Activated T-cell treated with anti-CD3 and anti-CD28 coated beads, Interleukin-2, amount 50 U/mL, for 24 hours (primary cell): ENCODE results near the gene MICU1.
"Not testable (repeated sequence)": the region's sequence is repeated elsewhere in the genome, so short reads cannot be mapped to it uniquely, and the experiment has no call there.

Experiments used
- DNase-seq: peaks from one replicate; pipeline ENCODE4 v3.0.0-alpha.2; 2020
- H3K27ac Mint-ChIP-seq: 2 replicates; pipeline ENCODE4 v1.8.0; 2020; ENCODE audit warnings: mild to moderate bottlenecking, mixed read lengths
- H3K27me3 Mint-ChIP-seq: 2 replicates; pipeline ENCODE4 v1.8.0; 2020; ENCODE audit warnings: mixed read lengths
- H3K36me3 Mint-ChIP-seq: 2 replicates; pipeline ENCODE4 v1.8.0; 2020; ENCODE audit warnings: low read depth, mixed read lengths
- H3K4me1 Mint-ChIP-seq: 2 replicates; pipeline ENCODE4 v1.8.0; 2020; ENCODE audit warnings: low read depth, mixed read lengths
- H3K4me3 Mint-ChIP-seq: 2 replicates; pipeline ENCODE4 v1.8.0; 2020; ENCODE audit warnings: mild to moderate bottlenecking, moderate library complexity, mixed read lengths
- H3K9me3 Mint-ChIP-seq: 2 replicates; pipeline ENCODE4 v1.8.0; 2020; ENCODE audit warnings: mixed read lengths

The MICU1 gene

DNA sequence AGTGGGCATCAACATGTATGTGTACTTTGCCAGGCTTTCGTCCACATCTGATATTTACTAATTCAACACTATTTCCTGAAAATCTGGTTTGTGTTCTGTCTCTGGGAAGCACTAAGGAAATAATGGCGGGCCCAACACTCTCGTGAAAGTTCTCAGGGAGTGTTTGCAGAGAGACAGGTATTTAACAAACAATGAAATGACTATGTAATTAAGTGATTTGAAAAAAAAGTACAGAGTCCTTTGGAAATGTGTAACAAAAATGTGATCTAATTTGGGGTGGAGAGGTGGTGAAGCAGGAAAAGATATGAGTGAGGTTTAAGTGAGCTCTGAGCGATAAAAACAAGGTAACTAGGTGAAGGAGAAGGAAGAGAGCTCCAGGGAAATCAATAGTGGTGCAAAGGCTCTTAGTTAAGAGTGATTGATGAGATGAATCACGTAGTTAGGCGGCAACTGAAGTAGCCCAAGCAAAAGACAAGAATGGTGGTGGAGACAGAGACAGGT lies 175.9 kb downstream of the MICU1 start:
- no peaks in the 10 kb centered on the region for H3K9me3 Mint-ChIP-seq

DNA sequence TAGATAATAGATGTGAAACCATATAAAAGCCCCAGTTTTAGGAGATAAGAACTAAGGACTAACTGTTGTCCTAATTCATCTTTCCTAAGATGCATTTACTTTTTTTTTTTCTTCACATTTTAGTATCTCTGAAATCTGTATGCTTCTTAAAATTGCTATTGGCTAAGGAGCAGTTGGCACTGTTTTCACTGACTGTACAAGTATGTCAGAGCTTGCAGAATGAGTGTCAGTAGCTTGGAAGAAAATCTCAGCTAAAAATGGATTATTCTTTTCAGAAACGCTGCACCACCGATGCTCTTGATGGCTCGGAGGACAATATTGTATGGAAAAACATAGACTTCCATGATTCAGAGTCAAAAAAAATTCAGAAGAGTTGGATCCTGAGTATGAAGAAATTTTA lies 180.0 kb downstream of the MICU1 start:
- DNase-seq, result no peak
- H3K9me3 Mint-ChIP-seq, result peaks cover 2% of the 10 kb centered on the region

More for the DNA sequence above, 175.9 kb downstream of the MICU1 start:
- H3K27ac Mint-ChIP-seq, result no peak overlapping the region
- no peaks in the 10 kb centered on the region for H3K4me1 Mint-ChIP-seq
- no peak overlapping the region for H3K4me3 Mint-ChIP-seq
- no peaks in the 10 kb centered on the region for H3K27me3 Mint-ChIP-seq
- H3K36me3 Mint-ChIP-seq, result peaks cover 28% of the 10 kb centered on the region
- DNase-seq, result no peak

GRCh38 chr10:72442969-72443368 lies 182.9 kb downstream of the MICU1 start:
- DNase-seq, H3K27me3 Mint-ChIP-seq, H3K4me3 Mint-ChIP-seq, H3K4me1 Mint-ChIP-seq, H3K9me3 Mint-ChIP-seq, H3K27ac Mint-ChIP-seq: not testable (repeated sequence)
- H3K36me3 Mint-ChIP-seq, result peaks cover 21% of the 10 kb centered on the region

More for the DNA sequence above, 180.0 kb downstream of the MICU1 start:
- peaks cover 28% of the 10 kb centered on the region for H3K36me3 Mint-ChIP-seq
- no peaks in the 10 kb centered on the region for H3K4me1 Mint-ChIP-seq
- no peak overlapping the region for H3K4me3 Mint-ChIP-seq
- H3K27me3 Mint-ChIP-seq, result no peaks in the 10 kb centered on the region
- H3K27ac Mint-ChIP-seq, result no peak overlapping the region

GRCh38 chr10:72435570-72435969 lies 190.3 kb downstream of the MICU1 start:
- no peaks in the 10 kb centered on the region for H3K4me1 Mint-ChIP-seq
- no peak overlapping the region for H3K4me3 Mint-ChIP-seq
- H3K27ac Mint-ChIP-seq, result no peak overlapping the region
- DNase-seq, result no peak
- no peaks in the 10 kb centered on the region for H3K36me3 Mint-ChIP-seq
- no peaks in the 10 kb centered on the region for H3K9me3 Mint-ChIP-seq
- H3K27me3 Mint-ChIP-seq, result no peaks in the 10 kb centered on the region

DNA sequence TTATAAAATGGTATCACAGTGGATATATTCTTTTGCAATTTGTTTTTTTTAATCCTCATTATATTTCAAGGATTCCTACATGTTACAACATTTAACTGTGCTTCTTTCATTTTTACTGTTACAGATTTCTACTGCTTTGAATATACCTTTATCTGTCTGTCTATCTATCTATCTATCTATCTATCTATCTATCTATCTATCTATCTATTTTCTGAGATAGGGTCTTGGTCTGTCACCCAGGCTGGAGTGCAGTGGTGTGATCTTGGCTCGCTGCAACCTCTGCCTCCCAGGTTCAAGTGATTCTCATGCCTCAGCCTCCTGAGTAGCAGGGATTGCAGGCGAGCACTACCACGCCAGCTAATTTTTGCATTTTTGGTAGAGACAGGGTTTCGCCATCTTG lies 194.9 kb downstream of the MICU1 start:
- not testable (repeated sequence) for H3K27ac Mint-ChIP-seq, H3K9me3 Mint-ChIP-seq, H3K4me3 Mint-ChIP-seq, H3K4me1 Mint-ChIP-seq, H3K27me3 Mint-ChIP-seq, DNase-seq, H3K36me3 Mint-ChIP-seq

GRCh38 chr10:72429931-72430330 lies 195.9 kb downstream of the MICU1 start:
- no peaks in the 10 kb centered on the region for H3K9me3 Mint-ChIP-seq
- H3K27me3 Mint-ChIP-seq, result no peaks in the 10 kb centered on the region
- no peaks in the 10 kb centered on the region for H3K4me1 Mint-ChIP-seq
- H3K36me3 Mint-ChIP-seq, result no peaks in the 10 kb centered on the region
- H3K4me3 Mint-ChIP-seq, result no peak overlapping the region
- DNase-seq, result no peak
- H3K27ac Mint-ChIP-seq, result no peak overlapping the region

DNA sequence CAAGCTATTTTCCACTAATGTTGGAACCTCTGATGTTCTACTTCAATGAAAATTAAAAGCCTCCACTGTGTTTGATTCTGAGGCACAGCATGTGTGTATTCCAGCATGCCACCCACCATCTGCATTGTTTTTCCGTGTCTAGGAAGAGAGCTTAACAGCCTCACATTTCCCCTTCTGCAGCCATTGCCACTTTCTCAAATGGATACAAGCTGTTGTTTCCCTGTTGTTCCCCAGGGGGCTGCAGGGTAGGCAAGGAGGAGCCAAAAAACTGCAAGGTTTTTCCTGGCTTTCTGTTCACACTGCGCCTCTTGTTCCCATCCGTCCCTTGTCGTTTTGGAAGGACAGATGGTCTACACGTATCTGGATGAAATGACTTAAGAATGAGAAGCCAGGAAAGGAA lies 198.9 kb downstream of the MICU1 start:
- DNase-seq, result no peak
- Mint-ChIP-seq H3K27ac (no peak overlapping the region), H3K27me3 (no peaks in the 10 kb centered on the region), H3K4me1 (no peaks in the 10 kb centered on the region), H3K4me3 (no peak overlapping the region), H3K36me3 (peaks cover 14% of the 10 kb centered on the region), H3K9me3 (no peaks in the 10 kb centered on the region)

GRCh38 chr10:72425133-72425532 lies 200.7 kb downstream of the MICU1 start:
- Mint-ChIP-seq H3K27ac (no peak overlapping the region), H3K9me3 (no peaks in the 10 kb centered on the region), H3K4me3 (no peak overlapping the region), H3K36me3 (peaks cover 28% of the 10 kb centered on the region), H3K27me3 (no peaks in the 10 kb centered on the region), H3K4me1 (no peaks in the 10 kb centered on the region)
- no peak for DNase-seq

- no peak overlapping the region for H3K27ac Mint-ChIP-seq
- no peak overlapping the region for H3K4me3 Mint-ChIP-seq
- H3K36me3 Mint-ChIP-seq, result peaks cover 33% of the 10 kb centered on the region
- no peaks in the 10 kb centered on the region for H3K9me3 Mint-ChIP-seq
- H3K27me3 Mint-ChIP-seq, result no peaks in the 10 kb centered on the region
- H3K4me1 Mint-ChIP-seq, result no peaks in the 10 kb centered on the region
- DNase-seq, result no peak
Observed at GRCh38 chr10:72424561-72424960, 201.3 kb downstream of the MICU1 start.

GRCh38 chr10:72423426-72423825 lies 202.5 kb downstream of the MICU1 start:
- Mint-ChIP-seq H3K27me3 (no peaks in the 10 kb centered on the region), H3K36me3 (peaks cover 37% of the 10 kb centered on the region), H3K9me3 (no peaks in the 10 kb centered on the region), H3K4me3 (no peak overlapping the region), H3K27ac (no peak overlapping the region), H3K4me1 (no peaks in the 10 kb centered on the region)
- no peak for DNase-seq

DNA sequence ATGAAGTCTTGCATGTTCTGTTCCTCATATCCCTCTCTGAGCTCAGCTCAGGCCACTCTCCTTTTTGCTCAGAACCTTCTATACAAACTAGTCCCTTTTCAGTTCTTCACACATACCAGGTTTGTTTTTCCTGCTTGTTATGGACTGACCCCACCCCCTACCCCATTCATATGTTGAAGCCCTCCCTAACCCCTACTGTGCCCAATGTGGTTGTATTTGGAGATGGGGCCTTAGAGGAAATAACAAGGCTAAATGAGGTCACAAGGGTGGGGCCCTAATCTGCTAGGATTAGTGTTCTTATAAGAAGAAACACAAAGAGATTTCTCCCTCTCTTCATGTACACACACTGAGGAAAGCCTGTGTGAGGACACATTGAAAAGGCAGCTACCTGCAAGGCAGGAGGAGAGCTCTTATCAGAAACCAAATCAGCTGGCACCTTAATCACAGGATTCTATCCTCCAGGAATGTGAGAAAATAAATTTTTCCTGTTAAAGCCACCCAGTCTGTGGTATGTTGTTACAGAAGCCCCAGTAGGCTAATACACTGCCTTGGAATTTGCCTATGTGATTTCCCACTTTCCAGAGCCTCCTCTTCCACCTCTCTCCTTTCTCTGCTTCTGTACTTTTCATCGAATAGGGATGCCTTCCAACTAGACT lies 203.9 kb downstream of the MICU1 start:
- H3K4me1 Mint-ChIP-seq, result no peaks in the 10 kb centered on the region
- H3K27me3 Mint-ChIP-seq, result no peaks in the 10 kb centered on the region
- no peak for DNase-seq
- H3K36me3 Mint-ChIP-seq, result peaks cover 37% of the 10 kb centered on the region
- H3K9me3 Mint-ChIP-seq, result no peaks in the 10 kb centered on the region
- no peak overlapping the region for H3K27ac Mint-ChIP-seq
- H3K4me3 Mint-ChIP-seq, result no peak overlapping the region

GRCh38 chr10:72419241-72419640 lies 206.6 kb downstream of the MICU1 start:
- Mint-ChIP-seq H3K4me1 (no peaks in the 10 kb centered on the region), H3K9me3 (peaks cover 2% of the 10 kb centered on the region), H3K27me3 (no peaks in the 10 kb centered on the region), H3K36me3 (peaks cover 48% of the 10 kb centered on the region), H3K4me3 (no peak overlapping the region), H3K27ac (no peak overlapping the region)
- no peak for DNase-seq

DNA sequence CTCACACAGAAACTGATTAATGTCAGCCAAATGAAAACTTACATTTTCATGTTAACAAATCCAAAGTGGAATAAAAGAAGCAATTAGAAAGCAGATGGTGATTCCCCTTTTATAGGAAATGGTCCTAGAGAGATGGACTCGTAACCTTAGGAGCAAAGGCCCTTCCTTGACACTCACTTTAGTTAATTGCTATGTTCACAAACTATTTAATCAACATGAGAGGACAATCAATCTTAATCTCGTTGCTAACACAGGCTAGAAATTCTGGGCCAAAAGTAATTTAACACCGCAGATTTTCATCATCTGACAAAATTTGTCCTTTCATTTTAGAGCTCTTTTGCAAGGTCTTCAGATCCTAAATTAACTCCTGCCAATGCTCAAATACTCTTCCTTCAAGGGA lies 207.2 kb downstream of the MICU1 start:
- Mint-ChIP-seq H3K9me3 (peaks cover 2% of the 10 kb centered on the region), H3K27ac (no peak overlapping the region), H3K4me3 (no peak overlapping the region), H3K4me1 (no peaks in the 10 kb centered on the region), H3K27me3 (no peaks in the 10 kb centered on the region), H3K36me3 (peaks cover 50% of the 10 kb centered on the region)
- no peak for DNase-seq

DNA sequence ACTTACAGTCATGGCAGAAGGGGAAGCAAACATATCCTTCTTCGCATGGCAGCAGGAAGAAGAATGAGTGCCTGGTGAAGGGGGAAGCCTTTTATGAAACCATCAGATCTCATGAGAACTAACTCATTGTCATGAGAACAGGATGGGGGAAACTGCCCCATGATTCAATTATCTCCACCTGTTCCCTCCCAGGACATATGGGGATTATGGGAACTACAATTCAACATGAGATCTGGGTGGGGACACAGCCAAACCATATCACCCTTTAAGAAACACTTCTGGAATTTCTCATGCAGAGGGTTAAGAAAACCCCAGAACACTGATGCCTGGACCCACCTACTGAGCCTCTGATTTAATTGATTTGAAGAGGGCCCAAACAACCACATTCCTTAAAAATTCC lies 207.9 kb downstream of the MICU1 start:
- H3K27ac Mint-ChIP-seq, result no peak overlapping the region
- no peaks in the 10 kb centered on the region for H3K4me1 Mint-ChIP-seq
- H3K4me3 Mint-ChIP-seq, result no peak overlapping the region
- H3K9me3 Mint-ChIP-seq, result peaks cover 2% of the 10 kb centered on the region
- H3K27me3 Mint-ChIP-seq, result no peaks in the 10 kb centered on the region
- H3K36me3 Mint-ChIP-seq, result peaks cover 47% of the 10 kb centered on the region
- no peak for DNase-seq

- Mint-ChIP-seq H3K27me3 (no peaks in the 10 kb centered on the region), H3K36me3 (peaks cover 36% of the 10 kb centered on the region), H3K4me3 (no peak overlapping the region), H3K27ac (no peak overlapping the region), H3K4me1 (no peaks in the 10 kb centered on the region), H3K9me3 (peaks cover 2% of the 10 kb centered on the region)
- DNase-seq, result no peak
Observed at GRCh38 chr10:72416661-72417060, 209.2 kb downstream of the MICU1 start.

DNA sequence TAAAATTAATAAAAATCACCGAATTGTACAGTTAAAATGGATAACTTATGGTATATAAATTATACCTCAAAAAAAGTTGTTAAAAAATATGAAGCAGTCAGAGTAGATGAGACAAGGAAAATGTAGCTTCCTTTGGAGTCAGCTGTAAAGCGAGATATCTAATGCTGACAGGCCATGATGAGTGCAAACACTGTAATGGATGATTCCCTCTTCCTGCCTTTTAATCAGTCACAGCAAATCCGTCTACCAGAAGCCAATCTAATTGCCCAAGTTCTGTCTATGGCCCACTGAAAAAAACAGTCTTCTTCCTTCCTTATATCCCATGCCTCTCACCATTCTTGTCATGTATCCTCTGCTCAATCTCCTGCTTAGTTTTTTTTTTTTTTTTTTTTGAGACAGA lies 211.2 kb downstream of the MICU1 start:
- Mint-ChIP-seq H3K36me3 (peaks cover 23% of the 10 kb centered on the region), H3K27me3 (no peaks in the 10 kb centered on the region), H3K9me3 (peaks cover 2% of the 10 kb centered on the region), H3K4me3 (no peak overlapping the region), H3K27ac (no peak overlapping the region), H3K4me1 (no peaks in the 10 kb centered on the region)
- DNase-seq, result no peak
